ENCODE data around the gene NUP214. TPM values are rescaled to one million over a fixed set of nuclear protein-coding genes. Genes with fewer than 3 reads are reported as not detected.

NUP214 gene
- polyA plus RNA-seq, 1 of the 3 experiments (the other 2 are of a cell fraction), result 8.0 TPM

GRCh38 chr9:131238402-131239021, 113.1 kb downstream of the NUP214 start:
- TF ChIP-seq RFX5 (IDR thresholded peaks at IDR 0.05; ENCODE audit: low read length), result no peak
- no peaks in the 10 kb centered on the region for H3K79me2 ChIP-seq (ENCODE audit: insufficient read depth)
- H3K27me3 ChIP-seq (ENCODE audit: insufficient read depth), result no peaks in the 10 kb centered on the region
- H3K9me3 ChIP-seq, result no peaks in the 10 kb centered on the region
- no peak overlapping the region for H3K4me3 ChIP-seq (ENCODE audit: low read depth in 2 of 2, low read length in 1 of 2)
- H3K4me2 ChIP-seq, result no peak overlapping the region
- peaks cover 0 to 45% of the 10 kb centered on the region in 2 experiments; a peak in 1 of 4 replicates for H3K4me1 ChIP-seq (ENCODE audit: control insufficient read depth in 1 of 2, insufficient read depth in 2 of 2, low read depth in 1 of 2, low read length in 1 of 2)
- no peak overlapping the region for H3K9ac ChIP-seq
- ChIA-PET CTCF (interaction anchor here (0.6 to 1.3 kb wide), 3 partner anchors 51 to 500 kb away, joined by 3 to 4 read pairs (median 3); partner anchors contain the start of gene PLPP7), POLR2A (no interaction called here)
- no peak overlapping the region for H2AFZ ChIP-seq (ENCODE audit: low read depth)
- DNase-seq, result no peak
- no peak overlapping the region for H3K27ac ChIP-seq (ENCODE audit: low read depth in 2 of 2, low read length in 1 of 2)
- H3K36me3 ChIP-seq (replicated peaks in 1 of 2; ENCODE audit: control insufficient read depth in 1 of 2, insufficient read depth in 2 of 2, low read length in 1 of 2), result peaks cover 3 to 19% of the 10 kb centered on the region in 2 experiments
- H3F3A ChIP-seq (replicated peaks; ENCODE audit: insufficient read depth), result no peaks in the 10 kb centered on the region
- no peaks in the 10 kb centered on the region for H3K9me2 ChIP-seq
- WGBS (ENCODE audit: low lambda C conversion rate), result 86% methylated on average over 18 of the region's 23 CpGs
- no peaks in the 10 kb centered on the region for H4K20me1 ChIP-seq (ENCODE audit: insufficient read depth)

- Histone ChIP-seq H3K4me2 (no peak overlapping the region), H3K9me2 (no peaks in the 10 kb centered on the region), H3K27me3 (ENCODE audit: insufficient read depth) (no peaks in the 10 kb centered on the region), H3K79me2 (ENCODE audit: insufficient read depth) (no peaks in the 10 kb centered on the region), H3K4me3 (ENCODE audit: low read depth in 2 of 2, low read length in 1 of 2) (no peak overlapping the region), H3F3A (replicated peaks; ENCODE audit: insufficient read depth) (no peaks in the 10 kb centered on the region), H3K4me1 (ENCODE audit: control insufficient read depth in 1 of 2, insufficient read depth in 2 of 2, low read depth in 1 of 2, low read length in 1 of 2) (peaks cover 0 to 39% of the 10 kb centered on the region in 2 experiments; a peak in 1 of 4 replicates), H3K9ac (no peak overlapping the region), H3K36me3 (replicated peaks in 1 of 2; ENCODE audit: control insufficient read depth in 1 of 2, insufficient read depth in 2 of 2, low read length in 1 of 2) (peaks cover 3 to 10% of the 10 kb centered on the region in 2 experiments), H2AFZ (ENCODE audit: low read depth) (no peak overlapping the region), H3K27ac (ENCODE audit: low read depth in 2 of 2, low read length in 1 of 2) (no peak overlapping the region), H3K9me3 (no peaks in the 10 kb centered on the region), H4K20me1 (ENCODE audit: insufficient read depth) (no peaks in the 10 kb centered on the region)
- TF ChIP-seq RCOR1 (IDR thresholded peaks at IDR 0.05; ENCODE audit: low read length) (no peak), ELF1 (IDR thresholded peaks at IDR 0.05) (no peak)
- no peak for DNase-seq
- POLR2A ChIA-PET, result no interaction called here
- WGBS (ENCODE audit: low lambda C conversion rate), result 86% methylated on average over 20 of the region's 23 CpGs
- CTCF ChIA-PET, result interaction anchor here (0.7 to 1.3 kb wide), 3 partner anchors 50 to 434 kb away, joined by 3 to 4 read pairs (median 3); partner anchors contain the start of gene PLPP7
Observed at GRCh38 chr9:131239161-131239975, 114.0 kb downstream of the NUP214 start.

GRCh38 chr9:131240047-131240921, 114.9 kb downstream of the NUP214 start:
- Histone ChIP-seq H3K4me3 (ENCODE audit: low read depth in 2 of 2, low read length in 1 of 2) (no peak overlapping the region), H3K4me1 (ENCODE audit: control insufficient read depth in 1 of 2, insufficient read depth in 2 of 2, low read depth in 1 of 2, low read length in 1 of 2) (peaks cover 0 to 33% of the 10 kb centered on the region in 2 experiments; a peak in 1 of 4 replicates), H3K36me3 (replicated peaks in 1 of 2; ENCODE audit: control insufficient read depth in 1 of 2, insufficient read depth in 2 of 2, low read length in 1 of 2) (peaks cover 0 to 1% of the 10 kb centered on the region in 2 experiments), H3K27ac (ENCODE audit: low read depth in 2 of 2, low read length in 1 of 2) (no peak overlapping the region), H4K20me1 (ENCODE audit: insufficient read depth) (no peaks in the 10 kb centered on the region), H3K9me2 (no peaks in the 10 kb centered on the region), H3F3A (replicated peaks; ENCODE audit: insufficient read depth) (no peaks in the 10 kb centered on the region), H3K9me3 (no peaks in the 10 kb centered on the region), H3K4me2 (no peak overlapping the region), H3K9ac (no peak overlapping the region), H3K79me2 (ENCODE audit: insufficient read depth) (no peaks in the 10 kb centered on the region), H2AFZ (ENCODE audit: low read depth) (no peak overlapping the region), H3K27me3 (ENCODE audit: insufficient read depth) (no peaks in the 10 kb centered on the region)
- POLR2A ChIA-PET, result no interaction called here
- 84% methylated on average over 22 of the region's 22 CpGs for WGBS (ENCODE audit: low lambda C conversion rate)
- DNase-seq, result no peak
- CTCF ChIA-PET, result interaction anchor here (0.7 kb wide), 1 partner anchor 433 kb away, joined by 3 read pairs; no protein-coding TSS in a partner anchor
- TF ChIP-seq RCOR1 (IDR thresholded peaks at IDR 0.05; ENCODE audit: low read length), result no peak
- no peak for TF ChIP-seq RFX5 (IDR thresholded peaks at IDR 0.05; ENCODE audit: low read length)
- TF ChIP-seq TCF12 (IDR thresholded peaks at IDR 0.05), result no peak
- no peak for TF ChIP-seq CHD2 (IDR thresholded peaks at IDR 0.05; ENCODE audit: low read length, partially characterized antibody)
- no peak for TF ChIP-seq MEF2A (IDR thresholded peaks at IDR 0.05; ENCODE audit: borderline replicate concordance, low read depth)
- TF ChIP-seq SIN3A (IDR thresholded peaks at IDR 0.05; ENCODE audit: borderline replicate concordance, low read depth, low read length), result no peak
- no peak for TF ChIP-seq PBX3 (IDR thresholded peaks at IDR 0.05)
- TF ChIP-seq NFIC (IDR thresholded peaks at IDR 0.05; ENCODE audit: borderline replicate concordance), result no peak
- no peak for TF ChIP-seq NRF1 (IDR thresholded peaks at IDR 0.05; ENCODE audit: low read depth, low read length)
- no peak for TF ChIP-seq POLR2AphosphoS5 (IDR thresholded peaks at IDR 0.05; ENCODE audit: low read depth, low read length)
- TF ChIP-seq GATA2 (CRISPR knock-in tag; IDR thresholded peaks at IDR 0.05), result no peak
- no peak for TF ChIP-seq RAD21 (IDR thresholded peaks at IDR 0.05; ENCODE audit: low read length)
- TF ChIP-seq REST (IDR thresholded peaks at IDR 0.05; ENCODE audit: low read depth, low read length), result no peak

All from SK-N-SH (cell line).